DND-41 (cell line): ENCODE data around the gene CCDC78.

Experiments
- ATAC-seq: fragments of 200-7000 bp; cut with Tn5 transposase; 3 replicates; pipeline ENCODE4 v1.9.1; 2021; ENCODE audit warnings: low read depth; ENCODE audit not compliant: insufficient read depth
- DNase-seq: peaks from one replicate; pipeline ENCODE4 v3.0.0-alpha.2; 2020
- H2AFZ ChIP-seq: 2 replicates; pipeline ENCODE4 v1.6.0; 2012; ENCODE audit warnings: low read depth, low read length
- H3K27ac ChIP-seq: 2 replicates; pipeline ENCODE4 v1.5.1; 2012; ENCODE audit warnings: low read length, inconsistent platforms
- H3K27me3 ChIP-seq: fragments of 200-600 bp; sonication (generic); 2 replicates; pipeline ENCODE4 v1.6.0; 2012; ENCODE audit warnings: low read length, mild to moderate bottlenecking, inconsistent platforms; ENCODE audit not compliant: insufficient read depth, poor library complexity
- H3K36me3 ChIP-seq: 2 replicates; pipeline ENCODE4 v1.5.1; 2012; ENCODE audit warnings: low read length, inconsistent platforms; ENCODE audit not compliant: insufficient read depth
- H3K4me1 ChIP-seq: 2 replicates; pipeline ENCODE4 v1.5.1; 2012; ENCODE audit warnings: mild to moderate bottlenecking, low read length; ENCODE audit not compliant: insufficient read depth
- H3K4me2 ChIP-seq: 2 replicates; pipeline ENCODE4 v1.6.0; 2012; ENCODE audit warnings: mild to moderate bottlenecking, moderate library complexity, low read length, inconsistent platforms; ENCODE audit not compliant: insufficient read depth
- H3K4me3 ChIP-seq, 2 experiments: fragments of 200-600 bp in 1 of 2; shearing (Covaris generic) in 1 of 2; 2 replicates each; pipeline ENCODE4 v1.5.1; 2012 to 2016; ENCODE audit warnings: inconsistent platforms in 2 of 2, low read length in 2 of 2, mild to moderate bottlenecking in 2 of 2, low read depth in 1 of 2, moderate library complexity in 1 of 2
- H3K79me2 ChIP-seq: 2 replicates; pipeline ENCODE4 v1.6.0; 2012; ENCODE audit warnings: low read length, inconsistent platforms; ENCODE audit not compliant: insufficient read depth
- H3K9ac ChIP-seq: 2 replicates; pipeline ENCODE4 v1.6.0; 2012; ENCODE audit warnings: low read depth, mild to moderate bottlenecking, inconsistent platforms, low read length, moderate library complexity
- H3K9me3 ChIP-seq: 2 replicates; pipeline ENCODE4 v1.5.1; 2012; ENCODE audit warnings: low read length, moderate library complexity, mild to moderate bottlenecking, inconsistent platforms; ENCODE audit not compliant: insufficient read depth, severe bottlenecking
- H4K20me1 ChIP-seq: 2 replicates; pipeline ENCODE4 v1.6.0; 2012; ENCODE audit warnings: low read length; ENCODE audit not compliant: insufficient read depth
- CTCF ChIP-seq: IDR thresholded peaks from 2 replicates; pipeline ENCODE4 v1.5.1; 2012; ENCODE audit warnings: borderline replicate concordance, low read length, moderate library complexity, mild to moderate bottlenecking; ENCODE audit not compliant: poor library complexity, severe bottlenecking; ENCODE audit errors: extremely low read depth
- EZH2 ChIP-seq: IDR thresholded peaks from 3 replicates; pipeline ENCODE4 v1.6.1; 2012; ENCODE audit warnings: borderline replicate concordance, low read depth, mild to moderate bottlenecking, moderate library complexity, low read length, inconsistent platforms; ENCODE audit not compliant: severe bottlenecking

Gene CCDC78

GRCh38 chr16:733382-734207 lies 7.4 kb upstream of the CCDC78 start:
- ATAC-seq (peak; percentile 29; the same call in 1 of the 3 replicates), DNase-seq (no peak)
- H2AFZ ChIP-seq, result no peak overlapping the region
- no peaks in the 10 kb centered on the region for H3K4me1 ChIP-seq
- H3K9me3 ChIP-seq, result no peaks in the 10 kb centered on the region
- H3K9ac ChIP-seq, result no peak overlapping the region
- H3K79me2 ChIP-seq, result 0 out of 2 replicates have a peak, but pooled peaks cover 2% of the 10 kb centered on the region
- peaks cover 9% of the 10 kb centered on the region for H4K20me1 ChIP-seq
- H3K4me3 ChIP-seq, result no peak overlapping the region
- no peaks in the 10 kb centered on the region for H3K27me3 ChIP-seq
- no peak overlapping the region for H3K4me2 ChIP-seq
- TF ChIP-seq EZH2, result no peak
- TF ChIP-seq CTCF, result peak; percentile 49
- no peak overlapping the region for H3K27ac ChIP-seq
- peaks cover 76% of the 10 kb centered on the region for H3K36me3 ChIP-seq

- H3K27ac ChIP-seq, result no peak overlapping the region
- H3K79me2 ChIP-seq, result 0 out of 2 replicates have a peak, but pooled peaks cover 1% of the 10 kb centered on the region
- H3K4me2 ChIP-seq, result no peak overlapping the region
- no peak overlapping the region for H2AFZ ChIP-seq
- no peaks in the 10 kb centered on the region for H3K4me1 ChIP-seq
- no peaks in the 10 kb centered on the region for H3K27me3 ChIP-seq
- no peak overlapping the region for H3K4me3 ChIP-seq
- H3K36me3 ChIP-seq, result peaks cover 74% of the 10 kb centered on the region
- H3K9me3 ChIP-seq, result no peaks in the 10 kb centered on the region
- DNase-seq (no peak), ATAC-seq (no peak)
- no peak overlapping the region for H3K9ac ChIP-seq
- peaks cover 9% of the 10 kb centered on the region for H4K20me1 ChIP-seq
- peak; percentile 24 for TF ChIP-seq CTCF
- no peak for TF ChIP-seq EZH2
Observed at GRCh38 chr16:732936-733335, 6.7 kb upstream of the CCDC78 start.

- H3K27ac ChIP-seq, result no peak overlapping the region
- no peak overlapping the region for H3K4me3 ChIP-seq
- H3K9me3 ChIP-seq, result no peaks in the 10 kb centered on the region
- H2AFZ ChIP-seq, result no peak overlapping the region
- peaks cover 9% of the 10 kb centered on the region for H4K20me1 ChIP-seq
- ATAC-seq, result no peak
- TF ChIP-seq CTCF (no peak), EZH2 (no peak)
- no peak for DNase-seq
- H3K79me2 ChIP-seq, result no peaks in the 10 kb centered on the region
- H3K4me2 ChIP-seq, result no peak overlapping the region
- H3K4me1 ChIP-seq, result peaks cover 6% of the 10 kb centered on the region
- no peak overlapping the region for H3K9ac ChIP-seq
- H3K27me3 ChIP-seq, result no peaks in the 10 kb centered on the region
- H3K36me3 ChIP-seq, result peaks cover 68% of the 10 kb centered on the region
Observed at GRCh38 chr16:732332-732731, 6.1 kb upstream of the CCDC78 start.
